Body of pancreas (tissue), 4 donors: ENCODE results near the gene CHST8. TPM values are rescaled to one million over a fixed set of nuclear protein-coding genes. Genes with fewer than 3 reads are reported as not detected.

Experiments used
- ATAC-seq: fragments of 150-250 bp; one replicate; pipeline ENCODE4 v1.9.1; 2016
- DNase-seq, 4 donors: peaks; one replicate each; pipeline ENCODE4 v3.0.0-alpha.2; 2019
- H3K27ac ChIP-seq, 4 donors: fragments of 200-600 bp; sonication (generic); 1 replicate in 3 of 4; 2 replicates in 1 of 4; pipeline versions ENCODE4 v1.5.1 to v1.6.1; 2016 to 2019; ENCODE audit warnings: mild to moderate bottlenecking in 1 of 4, mixed read lengths in 1 of 4, moderate library complexity in 1 of 4
- H3K27me3 ChIP-seq, 2 donors: fragments of 200-600 bp; sonication (generic); one replicate each; pipeline ENCODE4 v1.6.0; 2016; ENCODE audit warnings: mild to moderate bottlenecking in 1 of 2
- H3K36me3 ChIP-seq, 2 donors: fragments of 200-600 bp; sonication (generic); replicated peaks in 1 of 2; 2 replicates each; pipeline ENCODE4 v1.5.1; 2016; ENCODE audit warnings: low read depth in 2 of 2; ENCODE audit not compliant: insufficient read depth in 1 of 2
- H3K4me1 ChIP-seq: fragments of 200-600 bp; sonication (generic); one replicate; pipeline ENCODE4 v1.6.0; 2016
- H3K4me3 ChIP-seq, 2 donors: fragments of 200-600 bp; sonication (generic); 1 replicate in 1 of 2; 2 replicates in 1 of 2; pipeline ENCODE4 v1.5.1; 2016 to 2019
- H3K9me3 ChIP-seq, 3 donors: fragments of 200-600 bp; sonication (generic); 1 replicate in 2 of 3; 2 replicates in 1 of 3; pipeline ENCODE4 v1.5.1; 2016
- POLR2A ChIP-seq, 3 donors: fragments of 450-650 bp; IDR thresholded peaks; one replicate each; pipeline ENCODE4 v1.6.1; 2016; ENCODE audit warnings: antibody characterized with exemption in 3 of 3, mild to moderate bottlenecking in 2 of 3
- WGBS, 2 donors: methylation state at CpG; one replicate each; pipeline ENCODE4 v1.1.5; 2017; 5-methylcytosine and 5-hydroxymethylcytosine counted together
- intact Hi-C: fragments of 100-400 bp; cut with DNase I; formaldehyde crosslinking; loops from one replicate; pipeline ENCODE4 v1.15.1; 2023
- total RNA-seq, 2 donors: library from RNA; depleted of rRNA; stranded (reverse); fragments of >200 nt; gene quantifications; one replicate each; pipeline ENCODE4 v1.1.0, GENCODE V29; 2016
- TF ChIP-seq, protein P1 (sequence below), 7 experiments: fragments of 450-650 bp in 4 of 7; fragments of 200-600 bp in 3 of 7; sonication (generic) in 3 of 7; IDR thresholded peaks; one replicate each; pipeline ENCODE4 v1.5.1; 2016 to 2019; ENCODE audit warnings: antibody characterized with exemption in 7 of 7

Gene CHST8
- total RNA-seq, 2 donors from 2014 or later, result 0.26 TPM; not detected in 1

- H3K27me3 ChIP-seq, result no peaks in the 10 kb centered on the region
- no peaks in the 10 kb centered on the region for H3K4me1 ChIP-seq
- no peak for TF ChIP-seq POLR2A (IDR thresholded peaks at IDR 0.05)
- TF ChIP-seq, protein P1, sequence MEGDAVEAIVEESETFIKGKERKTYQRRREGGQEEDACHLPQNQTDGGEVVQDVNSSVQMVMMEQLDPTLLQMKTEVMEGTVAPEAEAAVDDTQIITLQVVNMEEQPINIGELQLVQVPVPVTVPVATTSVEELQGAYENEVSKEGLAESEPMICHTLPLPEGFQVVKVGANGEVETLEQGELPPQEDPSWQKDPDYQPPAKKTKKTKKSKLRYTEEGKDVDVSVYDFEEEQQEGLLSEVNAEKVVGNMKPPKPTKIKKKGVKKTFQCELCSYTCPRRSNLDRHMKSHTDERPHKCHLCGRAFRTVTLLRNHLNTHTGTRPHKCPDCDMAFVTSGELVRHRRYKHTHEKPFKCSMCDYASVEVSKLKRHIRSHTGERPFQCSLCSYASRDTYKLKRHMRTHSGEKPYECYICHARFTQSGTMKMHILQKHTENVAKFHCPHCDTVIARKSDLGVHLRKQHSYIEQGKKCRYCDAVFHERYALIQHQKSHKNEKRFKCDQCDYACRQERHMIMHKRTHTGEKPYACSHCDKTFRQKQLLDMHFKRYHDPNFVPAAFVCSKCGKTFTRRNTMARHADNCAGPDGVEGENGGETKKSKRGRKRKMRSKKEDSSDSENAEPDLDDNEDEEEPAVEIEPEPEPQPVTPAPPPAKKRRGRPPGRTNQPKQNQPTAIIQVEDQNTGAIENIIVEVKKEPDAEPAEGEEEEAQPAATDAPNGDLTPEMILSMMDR (IDR thresholded peaks at IDR 0.05), result no peak
- DNase-seq, result peak in 1 of 4 donors; percentile 2
- no peak for ATAC-seq
- WGBS, 2 donors, result 10 to 14% methylated on average over 11 of the region's 11 CpGs
- H3K36me3 ChIP-seq, result no peaks in the 10 kb centered on the region
- intact Hi-C loops, result no loop called here
- H3K9me3 ChIP-seq, result no peaks in the 10 kb centered on the region
- no peak overlapping the region for H3K27ac ChIP-seq
- no peak overlapping the region for H3K4me3 ChIP-seq
Measured at GRCh38 chr19:33722456-33723239, 100.9 kb downstream of the CHST8 start.

DNA sequence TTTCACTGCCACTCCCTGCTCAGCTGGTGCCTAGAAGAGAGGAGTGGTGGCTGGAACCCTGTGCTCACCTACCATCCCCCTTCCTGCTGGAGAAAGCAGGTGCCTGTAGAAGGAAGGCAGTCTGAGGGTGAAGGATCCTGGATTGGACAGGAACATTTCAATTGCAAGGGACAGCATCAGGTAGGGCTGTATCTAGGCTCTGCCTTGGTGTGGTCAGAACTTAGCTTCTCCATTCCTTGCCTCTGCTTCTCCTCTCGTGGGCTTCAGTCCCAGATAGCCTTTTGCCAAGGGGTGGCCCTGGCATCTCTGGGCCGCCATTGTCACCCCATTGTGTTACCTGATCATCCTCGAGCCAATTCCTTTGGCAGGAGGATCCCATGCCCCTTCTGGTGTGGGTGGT, 101.8 kb downstream of the CHST8 start:
- H3K4me1 ChIP-seq, result no peaks in the 10 kb centered on the region
- intact Hi-C loops, result no loop called here
- no peaks in the 10 kb centered on the region for H3K36me3 ChIP-seq
- WGBS, 2 donors, result 49 to 75% methylated on average over 3 of the region's 3 CpGs
- no peaks in the 10 kb centered on the region for H3K9me3 ChIP-seq
- DNase-seq, result no peak
- no peak overlapping the region for H3K27ac ChIP-seq
- no peak for ATAC-seq
- H3K4me3 ChIP-seq, result no peak overlapping the region
- H3K27me3 ChIP-seq, result no peaks in the 10 kb centered on the region
- TF ChIP-seq POLR2A (IDR thresholded peaks at IDR 0.05), result no peak
- TF ChIP-seq, protein P1 (IDR thresholded peaks at IDR 0.05), result no peak

- H3K4me1 ChIP-seq, result no peaks in the 10 kb centered on the region
- H3K27ac ChIP-seq, result no peak overlapping the region
- H3K4me3 ChIP-seq, result no peak overlapping the region
- TF ChIP-seq POLR2A (IDR thresholded peaks at IDR 0.05), result no peak
- TF ChIP-seq, protein P1 (IDR thresholded peaks at IDR 0.05), result no peak
- intact Hi-C loops, result no loop called here
- no peaks in the 10 kb centered on the region for H3K27me3 ChIP-seq
- no peak for ATAC-seq
- no peaks in the 10 kb centered on the region for H3K9me3 ChIP-seq
- 67 to 90% methylated on average over 2 to 15 of the region's 15 CpGs for WGBS, 2 donors
- DNase-seq, result no peak
- H3K36me3 ChIP-seq, result no peaks in the 10 kb centered on the region
Measured at GRCh38 chr19:33724021-33724720, 102.4 kb downstream of the CHST8 start.

DNA sequence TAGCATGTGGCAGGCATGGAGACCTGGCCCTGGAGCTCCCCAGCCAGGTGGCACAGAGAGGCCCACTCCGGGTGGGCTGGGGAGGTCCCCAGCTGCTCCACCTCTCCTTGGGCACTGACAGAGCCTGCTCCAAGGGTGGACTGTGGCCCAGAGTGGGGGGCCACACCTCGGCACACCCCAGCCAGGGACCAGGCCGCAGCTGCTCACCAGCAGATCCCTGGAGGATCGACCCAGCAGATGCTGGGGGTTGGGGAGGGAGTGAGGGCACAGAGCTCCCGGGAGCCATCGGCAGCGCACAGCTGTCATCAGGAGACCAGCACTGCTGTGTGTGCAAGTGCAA, 102.9 kb downstream of the CHST8 start:
- WGBS, 2 donors, result 52 to 87% methylated on average over 3 to 7 of the region's 7 CpGs
- DNase-seq, result no peak
- TF ChIP-seq POLR2A (IDR thresholded peaks at IDR 0.05), result no peak
- TF ChIP-seq, protein P1 (IDR thresholded peaks at IDR 0.05), result no peak
- Histone ChIP-seq H3K4me3 (no peak overlapping the region), H3K27me3 (no peaks in the 10 kb centered on the region), H3K36me3 (no peaks in the 10 kb centered on the region), H3K4me1 (no peaks in the 10 kb centered on the region), H3K27ac (no peak overlapping the region), H3K9me3 (no peaks in the 10 kb centered on the region)
- no peak for ATAC-seq
- intact Hi-C loops, result no loop called here
